ENCODE data around the gene GHR.

GHR gene

DNA sequence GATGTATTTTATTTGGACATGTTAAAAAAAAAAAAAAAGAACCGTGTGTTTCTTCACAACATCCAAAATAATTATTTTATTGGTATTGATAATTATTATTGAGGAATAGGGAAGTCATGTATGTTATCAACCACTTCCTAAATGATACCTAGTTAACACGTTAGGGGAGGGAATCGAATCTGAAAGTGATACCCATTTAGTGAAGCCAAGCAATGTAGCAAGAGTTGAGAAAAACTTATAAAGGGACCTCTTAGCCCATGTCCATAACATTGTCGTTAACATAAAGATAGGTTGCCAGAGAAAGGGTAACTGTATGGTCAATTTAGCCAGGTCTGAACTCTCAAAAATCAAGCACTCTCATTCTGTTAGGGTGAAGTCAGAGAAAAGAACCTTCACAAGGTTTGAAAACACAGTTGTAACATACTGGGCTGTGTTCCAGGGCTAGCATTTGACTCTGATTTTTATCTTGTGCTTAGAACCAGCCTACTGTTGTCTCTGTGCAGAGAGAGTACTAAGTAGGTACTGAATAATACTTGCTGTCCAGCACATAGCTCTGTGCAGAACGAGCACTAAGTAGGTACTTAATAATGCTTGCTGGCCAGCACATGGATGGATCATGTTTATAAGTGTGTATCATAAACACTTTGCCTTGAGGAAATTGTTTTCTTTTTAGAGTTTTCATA, 60.4 kb downstream of the GHR start:
- peak; percentile 1 to 24 for DNase-seq (ENCODE audit: low read depth in 2 of 2)
- no peak overlapping the region for H3K4me3 ChIP-seq (replicated peaks in 1 of 2; ENCODE audit: low read depth in 2 of 2, low read length in 2 of 2)
- TF ChIP-seq, protein P1, sequence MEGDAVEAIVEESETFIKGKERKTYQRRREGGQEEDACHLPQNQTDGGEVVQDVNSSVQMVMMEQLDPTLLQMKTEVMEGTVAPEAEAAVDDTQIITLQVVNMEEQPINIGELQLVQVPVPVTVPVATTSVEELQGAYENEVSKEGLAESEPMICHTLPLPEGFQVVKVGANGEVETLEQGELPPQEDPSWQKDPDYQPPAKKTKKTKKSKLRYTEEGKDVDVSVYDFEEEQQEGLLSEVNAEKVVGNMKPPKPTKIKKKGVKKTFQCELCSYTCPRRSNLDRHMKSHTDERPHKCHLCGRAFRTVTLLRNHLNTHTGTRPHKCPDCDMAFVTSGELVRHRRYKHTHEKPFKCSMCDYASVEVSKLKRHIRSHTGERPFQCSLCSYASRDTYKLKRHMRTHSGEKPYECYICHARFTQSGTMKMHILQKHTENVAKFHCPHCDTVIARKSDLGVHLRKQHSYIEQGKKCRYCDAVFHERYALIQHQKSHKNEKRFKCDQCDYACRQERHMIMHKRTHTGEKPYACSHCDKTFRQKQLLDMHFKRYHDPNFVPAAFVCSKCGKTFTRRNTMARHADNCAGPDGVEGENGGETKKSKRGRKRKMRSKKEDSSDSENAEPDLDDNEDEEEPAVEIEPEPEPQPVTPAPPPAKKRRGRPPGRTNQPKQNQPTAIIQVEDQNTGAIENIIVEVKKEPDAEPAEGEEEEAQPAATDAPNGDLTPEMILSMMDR (IDR thresholded peaks at IDR 0.05; ENCODE audit: low read depth, low read length) = no peak

DNA sequence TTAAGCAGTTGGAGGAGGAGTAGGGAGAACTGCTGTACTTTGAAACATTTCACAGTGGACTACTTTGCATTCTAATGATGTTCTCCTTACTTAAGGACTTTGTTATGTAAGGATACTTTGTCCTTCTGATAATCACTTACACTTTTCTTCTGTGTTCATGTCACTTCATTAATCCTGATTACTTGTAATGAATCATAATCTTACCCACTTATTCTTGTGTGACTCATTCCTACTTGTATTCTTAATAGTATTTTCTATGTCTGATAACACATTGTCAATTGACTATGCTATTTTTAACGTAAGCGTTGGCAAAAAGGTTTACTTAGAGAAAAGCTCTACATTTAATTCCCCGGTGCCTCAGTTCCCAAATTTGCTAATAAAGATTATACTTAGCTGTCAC, 63.8 kb downstream of the GHR start:
- TF ChIP-seq, protein P1 (IDR thresholded peaks at IDR 0.05; ENCODE audit: low read depth, low read length) = no peak
- H3K4me3 ChIP-seq (replicated peaks in 1 of 2; ENCODE audit: low read depth in 2 of 2, low read length in 2 of 2) = no peak overlapping the region
- no peak for DNase-seq (ENCODE audit: low read depth in 2 of 2)

DNA sequence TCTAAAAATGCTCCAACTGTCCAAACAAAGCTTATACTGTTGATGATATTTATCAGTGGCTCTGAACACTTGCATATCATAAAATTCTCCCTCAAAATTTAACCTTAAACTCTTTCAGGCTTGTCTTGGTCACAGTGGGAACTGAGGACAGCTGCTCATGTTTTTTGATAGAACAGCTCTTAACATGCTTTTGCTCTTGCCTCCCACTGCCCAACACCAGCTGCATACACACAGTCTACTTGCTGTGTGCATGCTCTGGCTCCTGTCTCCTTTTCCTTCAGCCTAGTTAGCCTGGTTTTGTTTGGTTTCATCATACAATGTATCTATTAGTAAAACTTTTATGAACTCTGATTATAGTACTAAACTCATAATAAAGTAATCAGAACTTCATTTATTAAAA, 64.6 kb downstream of the GHR start:
- DNase-seq (ENCODE audit: low read depth in 2 of 2) = no peak
- no peak overlapping the region for H3K4me3 ChIP-seq (replicated peaks in 1 of 2; ENCODE audit: low read depth in 2 of 2, low read length in 2 of 2)
- TF ChIP-seq, protein P1 (IDR thresholded peaks at IDR 0.05; ENCODE audit: low read depth, low read length) = no peak

DNA sequence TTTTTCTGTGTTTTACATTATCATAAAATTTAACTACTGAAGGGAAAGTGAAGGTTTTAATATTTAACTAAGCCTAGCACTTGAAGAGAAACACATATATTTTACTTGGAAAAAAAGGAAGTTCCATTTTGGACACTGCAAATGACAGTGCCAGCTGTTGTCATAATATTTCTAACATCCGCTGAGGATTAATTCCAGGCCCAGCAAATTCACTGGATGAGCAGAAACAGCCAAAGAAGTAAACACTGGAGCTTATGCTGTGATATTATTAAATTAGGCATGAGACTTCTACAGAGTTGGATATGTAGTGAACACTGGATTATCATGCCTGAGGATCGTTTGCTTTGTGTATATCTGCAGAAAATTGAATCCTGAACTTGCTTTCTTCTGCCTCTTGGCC, 67.6 kb downstream of the GHR start:
- no peak for DNase-seq (ENCODE audit: low read depth in 2 of 2)
- H3K4me3 ChIP-seq (replicated peaks in 1 of 2; ENCODE audit: low read depth in 2 of 2, low read length in 2 of 2) = no peak overlapping the region
- TF ChIP-seq, protein P1 (IDR thresholded peaks at IDR 0.05; ENCODE audit: low read depth, low read length) = no peak

DNA sequence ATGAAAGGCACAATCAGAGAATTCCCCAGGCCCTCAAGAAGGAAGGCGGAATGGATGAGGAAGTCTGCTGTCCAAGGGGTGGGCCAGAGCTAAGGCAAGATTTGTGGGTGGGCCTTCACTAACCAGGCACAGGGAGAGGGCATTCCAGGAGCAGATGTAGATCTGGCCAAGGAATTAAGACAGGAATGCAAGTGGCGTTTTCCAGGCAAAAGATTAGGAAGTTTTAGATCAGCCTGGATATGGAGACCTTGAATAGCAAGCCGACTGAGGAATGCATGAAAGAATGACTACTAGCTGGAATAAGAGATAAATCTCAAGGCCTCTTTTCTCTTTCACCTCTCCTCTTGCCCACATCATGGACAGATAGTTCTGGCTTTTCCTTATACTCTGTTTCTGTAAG, 68.5 kb downstream of the GHR start:
- TF ChIP-seq, protein P1 (IDR thresholded peaks at IDR 0.05; ENCODE audit: low read depth, low read length) = no peak
- no peak overlapping the region for H3K4me3 ChIP-seq (replicated peaks in 1 of 2; ENCODE audit: low read depth in 2 of 2, low read length in 2 of 2)
- DNase-seq (ENCODE audit: low read depth in 2 of 2) = no peak

DNA sequence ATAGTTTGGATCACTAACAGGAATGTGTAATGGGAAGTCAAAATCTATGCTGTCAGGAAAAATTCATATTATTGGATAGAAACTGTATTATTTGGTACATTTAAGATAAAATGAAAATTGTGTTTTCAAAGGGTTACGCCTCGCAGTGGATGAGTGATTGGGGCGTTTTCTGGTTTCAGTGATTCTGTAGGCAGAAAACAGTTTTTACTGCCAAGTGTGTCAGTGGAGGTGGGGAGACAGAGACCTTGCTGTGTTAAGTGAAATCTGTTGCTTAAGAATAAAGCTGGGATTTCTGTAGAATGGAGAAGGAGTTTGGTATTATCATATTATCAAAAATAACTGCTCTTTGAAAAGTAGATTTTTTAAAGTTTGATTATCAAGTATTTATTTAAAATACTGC, 69.7 kb downstream of the GHR start:
- H3K4me3 ChIP-seq (replicated peaks in 1 of 2; ENCODE audit: low read depth in 2 of 2, low read length in 2 of 2) = no peak overlapping the region
- TF ChIP-seq, protein P1 (IDR thresholded peaks at IDR 0.05; ENCODE audit: low read depth, low read length) = no peak

DNA sequence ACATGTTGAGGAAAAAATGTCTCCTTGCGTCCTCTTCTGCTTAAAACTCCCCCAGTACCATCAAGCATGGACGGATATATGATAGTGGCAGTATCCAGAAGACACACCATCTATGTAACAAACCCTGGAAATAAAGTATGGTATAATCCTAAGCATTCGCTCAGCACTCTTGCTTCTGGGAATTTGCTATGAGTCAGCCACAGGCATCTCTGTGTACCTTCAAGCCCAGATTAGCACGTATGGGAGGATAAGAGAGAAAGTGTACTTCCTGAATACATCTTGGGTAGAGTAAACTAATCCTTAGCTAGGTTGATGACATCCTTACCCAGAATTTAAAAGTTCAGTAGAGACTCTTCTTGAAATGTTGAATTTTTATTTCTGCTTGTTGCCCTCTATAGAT, 71.2 kb downstream of the GHR start:
- peak; percentile 24 to 52 for DNase-seq (ENCODE audit: low read depth in 2 of 2)
- TF ChIP-seq, protein P1 (IDR thresholded peaks at IDR 0.05; ENCODE audit: low read depth, low read length) = no peak
- H3K4me3 ChIP-seq (replicated peaks in 1 of 2; ENCODE audit: low read depth in 2 of 2, low read length in 2 of 2) = no peak overlapping the region

More for the DNA sequence above, 69.7 kb downstream of the GHR start:
- no peak for DNase-seq (ENCODE audit: low read depth in 2 of 2)

All from cardiac fibroblast (primary cell).